HG02970 (cell line): ENCODE data around the gene COL15A1.

Source experiments
- ATAC-seq: cut with Tn5 transposase; IDR thresholded peaks from one replicate; pipeline ENCODE4 v1.9.1; 2021; ENCODE audit warnings: mild to moderate bottlenecking, moderate library complexity, moderate number of reproducible peaks; ENCODE audit not compliant: unreplicated experiment, low FRiP score

Gene COL15A1

DNA sequence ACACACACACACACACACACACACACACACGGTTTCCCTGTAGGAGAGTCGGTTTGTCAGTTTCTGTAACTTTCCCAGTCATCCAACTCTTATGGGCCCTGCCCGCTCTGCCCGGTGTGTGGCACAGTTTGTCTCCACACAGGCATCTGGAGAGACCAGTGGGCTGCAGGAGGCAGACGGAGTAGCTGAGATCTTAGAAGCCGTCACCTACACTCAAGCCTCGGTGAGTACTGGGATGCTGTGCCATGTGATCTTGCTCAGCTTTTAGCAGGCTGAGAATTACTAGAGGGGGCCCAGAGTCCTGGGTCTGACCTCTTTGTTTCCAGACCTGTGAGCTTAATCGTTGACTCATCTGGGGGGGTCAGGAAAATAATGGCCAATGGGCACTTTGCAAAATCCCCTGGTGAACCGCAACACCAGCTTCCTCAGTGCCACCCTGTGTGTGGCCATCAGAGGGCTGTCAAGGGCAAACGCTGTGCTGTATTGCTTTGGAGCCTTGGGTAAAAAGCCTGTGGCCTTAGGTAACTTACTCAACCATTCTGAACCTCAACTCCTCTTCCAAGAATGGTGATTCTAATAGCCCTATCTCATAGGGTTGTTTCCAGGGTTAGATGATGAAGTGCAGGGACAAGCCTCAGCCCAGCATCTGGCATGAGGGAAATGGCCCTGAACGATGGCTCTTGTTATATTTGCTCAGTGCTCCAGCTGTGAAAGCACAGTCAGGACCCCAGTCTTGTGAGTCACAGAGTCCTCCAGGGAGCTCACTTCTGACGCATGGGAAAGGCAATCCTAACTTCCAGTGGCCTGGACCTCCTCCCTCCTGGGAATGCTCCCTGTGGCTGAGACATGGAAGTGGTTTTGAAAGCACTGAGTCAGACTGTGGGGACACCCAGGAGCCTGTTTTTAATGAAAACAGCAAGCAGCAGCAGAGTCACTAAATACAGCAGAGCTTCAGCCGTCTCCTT, 45.6 kb downstream of the COL15A1 start:
- ATAC-seq: no peak

DNA sequence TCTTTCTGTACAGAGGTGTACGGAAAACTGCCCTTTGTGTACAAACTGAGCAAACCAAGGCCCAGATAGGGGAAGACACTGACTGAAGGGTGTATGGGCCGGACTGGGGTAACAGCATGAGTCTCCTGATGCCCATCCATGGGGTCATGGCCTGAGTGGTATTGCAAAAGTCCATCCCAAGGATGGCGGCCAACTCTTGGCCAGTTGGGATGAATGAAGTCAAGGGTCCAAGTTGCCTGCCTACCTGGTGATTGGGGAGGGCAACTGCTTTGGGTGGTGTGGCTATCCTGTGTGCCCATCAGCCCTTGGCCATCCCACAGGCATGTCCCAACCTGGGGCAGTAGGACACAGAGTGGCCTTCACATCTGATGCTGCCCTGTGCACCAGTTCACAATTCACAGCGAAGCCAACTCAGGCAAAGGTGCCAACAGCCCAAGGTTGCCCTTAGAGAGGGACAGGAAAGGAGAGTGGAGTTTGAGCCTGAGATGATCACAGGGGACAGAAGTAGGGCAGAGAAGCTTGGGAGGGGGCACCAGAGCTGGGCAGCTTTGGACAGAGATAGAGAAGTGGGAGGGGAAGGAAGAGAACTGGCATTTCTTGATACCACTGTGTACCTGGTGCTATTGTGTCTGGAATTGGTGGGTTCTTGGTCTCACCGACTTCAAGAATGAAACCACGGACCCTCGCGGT, 46.6 kb downstream of the COL15A1 start:
- no peak for ATAC-seq

DNA sequence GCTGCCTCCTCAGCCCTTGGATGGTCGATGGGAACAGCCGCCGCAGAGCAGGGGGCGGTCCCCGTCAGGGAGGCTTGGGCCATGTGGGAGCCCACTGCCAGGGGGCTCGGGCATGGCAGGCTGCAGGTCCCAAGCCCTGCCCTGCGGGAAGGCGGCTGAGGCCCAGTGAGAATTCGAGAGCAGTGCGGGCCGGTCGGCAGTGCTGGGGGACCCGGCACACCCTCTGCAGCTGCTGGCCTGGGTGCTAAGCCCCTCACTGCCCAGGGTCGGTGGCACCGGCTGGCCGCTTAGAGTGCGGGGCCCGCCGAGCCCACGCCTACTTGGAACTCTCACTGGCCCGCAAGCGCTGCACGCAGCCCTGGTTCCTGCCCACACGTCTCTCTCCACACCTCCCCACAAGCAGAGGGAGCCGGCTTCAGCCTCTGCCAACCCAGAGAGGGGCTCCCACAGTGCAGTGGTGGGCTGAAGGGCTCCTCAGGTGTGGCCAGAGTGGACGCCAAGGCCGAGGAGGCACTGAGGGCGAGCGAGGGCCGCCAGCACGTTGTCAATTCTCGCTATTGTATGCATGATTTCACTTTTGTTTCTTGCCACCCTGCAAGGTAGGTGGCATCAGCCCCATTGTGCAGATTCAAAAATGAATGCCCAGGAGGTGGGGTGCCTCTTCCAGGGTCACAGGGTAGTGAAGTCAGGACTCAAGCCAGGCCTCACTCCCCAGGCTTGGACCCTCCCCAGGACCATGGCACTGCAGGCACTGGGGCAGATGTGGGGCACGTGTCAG, 48.6 kb downstream of the COL15A1 start:
- no peak for ATAC-seq

DNA sequence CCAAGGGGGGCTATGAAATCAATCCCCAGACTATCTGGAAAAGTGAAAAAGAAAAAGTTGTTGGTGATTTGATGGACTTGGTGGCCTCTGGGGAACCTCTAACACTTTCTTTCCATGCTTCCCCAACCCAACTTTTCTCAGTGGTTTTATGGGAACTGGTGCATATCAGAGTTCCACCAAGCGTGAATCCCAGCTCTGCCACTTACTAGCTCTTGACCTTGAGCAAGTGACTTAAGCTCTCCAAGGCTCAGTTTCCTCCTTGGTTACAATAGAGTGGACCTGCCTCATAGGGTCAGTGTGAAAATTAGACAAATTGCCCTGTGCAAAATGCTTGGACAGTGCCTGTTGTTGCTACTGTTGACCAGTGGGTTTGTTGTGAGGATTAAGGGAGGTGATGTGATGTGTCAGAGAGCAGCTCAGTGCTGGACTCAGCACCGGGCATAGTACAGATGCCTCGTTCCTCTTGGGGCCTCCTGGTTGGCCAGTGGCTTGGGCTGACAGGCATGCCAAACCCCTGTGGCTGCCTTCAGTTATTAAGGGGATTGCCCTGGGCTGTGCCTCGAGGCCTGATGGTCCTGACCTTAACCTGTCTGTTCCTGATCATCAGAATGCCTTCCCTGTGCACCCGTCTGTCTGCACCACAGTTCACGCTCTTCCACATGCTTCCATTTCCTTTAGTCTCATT, 49.3 kb downstream of the COL15A1 start:
- no peak for ATAC-seq

DNA sequence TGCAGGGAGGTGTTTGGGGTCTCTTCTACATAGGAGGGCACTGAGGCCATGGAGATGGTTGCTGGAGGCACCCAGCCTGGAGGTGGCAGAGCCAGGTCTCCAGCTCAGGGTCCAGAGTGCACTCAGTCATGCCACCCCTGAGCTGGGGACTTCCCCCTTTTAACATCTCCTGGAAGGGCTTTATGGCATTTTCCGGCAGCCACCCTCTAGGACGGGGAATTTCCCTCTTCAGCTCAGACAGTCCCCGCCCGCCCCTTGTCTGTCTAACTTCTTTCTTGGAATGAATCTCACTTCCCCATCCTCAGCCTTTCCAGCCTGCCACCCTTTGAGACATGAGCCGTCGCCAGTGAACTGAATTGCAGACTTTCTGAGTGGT, 49.9 kb downstream of the COL15A1 start:
- ATAC-seq: no peak

DNA sequence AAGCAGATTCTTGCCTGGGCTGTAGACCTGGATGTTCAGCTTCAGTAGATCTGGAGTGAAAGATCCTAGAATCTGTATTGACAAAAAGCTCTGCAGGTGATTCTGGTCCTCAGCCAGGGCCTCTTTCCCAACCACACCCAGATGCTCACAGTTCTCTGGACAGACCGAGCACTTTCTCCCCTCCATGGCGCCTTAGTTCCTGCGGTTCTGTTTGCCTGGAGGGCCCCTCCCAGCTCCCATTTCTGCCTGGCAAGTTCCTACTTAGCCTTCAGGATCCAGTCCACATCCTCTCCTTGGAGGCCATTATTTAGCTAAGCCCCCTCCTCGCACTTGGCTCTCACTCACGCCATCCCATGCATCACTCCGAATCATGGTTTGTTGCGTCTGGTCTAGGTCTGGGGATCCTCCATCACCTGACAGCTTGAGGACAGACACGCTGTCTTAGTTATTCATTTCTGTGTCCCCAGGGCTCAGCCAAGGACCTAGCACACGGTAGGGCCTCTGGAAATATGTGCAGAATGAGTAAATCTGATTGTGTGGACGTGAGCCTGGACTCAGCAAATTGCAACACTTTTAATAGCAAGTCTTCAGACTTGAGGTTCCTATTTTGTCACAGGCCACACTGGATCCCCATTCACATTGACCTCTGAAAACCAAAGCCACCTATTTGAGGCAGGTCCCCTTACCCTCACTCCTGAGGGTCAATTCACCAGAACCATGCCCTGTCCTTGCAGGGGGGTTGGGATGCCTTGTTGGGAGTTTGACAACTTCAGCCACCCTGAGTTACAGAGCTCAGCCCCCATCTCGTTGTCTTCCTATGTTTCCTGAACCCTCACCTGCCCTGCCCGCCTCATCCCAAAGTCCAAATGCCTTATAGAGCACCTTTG, 50.7 kb downstream of the COL15A1 start:
- no peak for ATAC-seq

DNA sequence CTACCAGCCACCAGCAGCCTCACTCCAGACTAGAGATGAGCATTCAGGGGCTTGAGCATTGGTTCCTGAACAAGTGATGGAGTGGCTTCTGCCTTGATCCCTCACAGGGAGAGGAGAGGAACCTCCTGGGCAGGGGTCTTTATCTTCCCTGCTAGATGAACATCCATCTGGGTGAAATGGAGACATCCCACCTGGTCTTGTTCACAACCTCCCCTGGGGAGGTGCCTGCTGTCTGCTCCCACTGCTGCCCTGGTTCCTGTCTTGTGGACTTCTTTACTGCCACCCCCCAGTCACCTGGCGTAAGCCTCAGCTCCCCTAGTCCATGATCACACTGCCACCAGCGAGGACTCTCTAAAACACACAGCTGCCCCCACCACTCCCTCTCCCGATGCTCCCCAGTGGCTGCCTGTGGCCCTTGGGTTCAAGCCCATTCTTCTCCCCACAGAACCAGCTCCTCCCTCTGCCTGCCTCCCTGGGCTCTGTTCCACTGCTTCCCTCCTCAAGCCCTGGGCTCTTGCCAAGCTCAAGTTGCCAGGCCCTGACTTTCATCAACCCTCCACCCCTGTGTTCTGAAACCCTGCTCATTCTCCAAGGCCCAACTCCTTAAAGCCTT, 51.5 kb downstream of the COL15A1 start:
- no peak for ATAC-seq

DNA sequence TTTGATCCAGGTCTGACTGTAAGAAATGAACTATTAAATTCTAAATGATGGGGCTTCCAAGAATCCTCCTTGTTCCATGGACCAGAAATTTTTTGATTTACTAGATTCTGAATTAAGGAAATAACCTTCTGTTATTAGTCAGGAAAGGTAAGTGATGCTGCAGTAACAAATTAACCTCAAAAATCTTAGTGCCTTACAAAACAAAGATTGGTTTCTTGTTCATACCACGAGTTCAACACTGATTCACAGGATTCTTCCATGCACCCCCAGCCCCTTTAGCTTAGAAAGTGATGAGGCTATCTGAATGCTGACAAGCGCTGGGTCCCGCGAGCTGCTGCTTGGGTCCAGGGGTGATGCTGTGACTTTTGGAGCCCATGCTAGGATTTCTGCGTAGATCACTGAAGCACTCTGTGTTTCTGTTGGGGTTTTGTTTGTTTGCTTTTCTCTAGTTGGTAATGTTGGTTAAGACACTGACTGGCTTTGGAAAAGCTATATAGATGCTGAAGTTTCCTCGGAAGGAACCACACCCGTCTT, 52.3 kb downstream of the COL15A1 start:
- ATAC-seq: no peak

DNA sequence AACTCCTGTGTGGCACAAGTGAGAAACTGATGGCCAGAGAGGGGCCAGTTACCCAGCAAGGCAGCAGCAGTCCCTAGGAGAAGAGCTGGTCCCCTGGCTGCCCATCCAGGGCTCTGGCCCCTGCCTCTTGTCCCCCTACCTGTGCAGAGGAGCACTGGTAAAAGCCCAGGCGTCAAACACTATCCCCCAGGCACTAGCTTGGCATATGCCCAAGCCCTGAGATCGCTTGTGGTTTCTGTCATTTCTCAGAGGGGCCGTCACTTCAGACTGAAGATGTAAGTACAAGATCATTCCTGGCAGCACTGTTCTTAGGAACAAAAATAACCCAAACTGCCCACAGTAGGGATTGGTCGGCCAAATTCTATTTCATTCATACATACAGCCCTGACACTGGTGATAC, 53.9 kb downstream of the COL15A1 start:
- ATAC-seq: no peak

DNA sequence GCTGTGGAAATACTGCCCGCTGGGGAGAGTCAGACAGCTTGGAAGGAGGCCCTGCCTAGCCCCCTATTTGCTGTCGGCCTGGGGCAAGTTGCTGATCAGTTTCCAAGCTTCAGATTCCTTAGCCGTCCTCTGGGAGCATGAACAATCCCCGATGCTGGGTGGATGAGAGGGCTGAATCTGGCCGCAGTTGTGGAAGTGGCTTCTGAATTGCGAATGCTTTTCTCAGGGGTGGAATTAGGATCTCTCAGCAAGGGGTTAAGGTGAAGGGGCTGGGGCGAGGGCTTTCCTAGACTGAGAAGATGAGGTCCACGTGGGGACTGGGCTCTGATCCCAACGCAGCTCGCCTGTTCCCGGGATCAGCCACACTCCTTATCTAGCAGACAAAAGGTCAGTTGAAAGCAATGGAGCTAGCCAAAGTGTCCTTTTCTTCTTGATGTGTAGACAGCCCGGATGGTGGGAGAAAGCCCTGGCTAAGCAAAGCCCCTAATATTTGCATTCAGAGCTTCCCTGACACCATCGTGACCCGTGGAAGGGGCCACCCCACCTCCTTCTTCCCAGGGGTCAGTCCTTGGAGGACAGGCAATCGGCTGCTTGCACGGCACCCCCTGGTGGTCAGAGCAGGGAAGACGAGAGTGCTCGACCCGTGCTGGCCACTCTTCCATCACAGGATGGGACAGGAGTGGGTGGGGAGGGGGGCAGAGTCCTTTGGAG, 54.9 kb downstream of the COL15A1 start:
- no peak for ATAC-seq

DNA sequence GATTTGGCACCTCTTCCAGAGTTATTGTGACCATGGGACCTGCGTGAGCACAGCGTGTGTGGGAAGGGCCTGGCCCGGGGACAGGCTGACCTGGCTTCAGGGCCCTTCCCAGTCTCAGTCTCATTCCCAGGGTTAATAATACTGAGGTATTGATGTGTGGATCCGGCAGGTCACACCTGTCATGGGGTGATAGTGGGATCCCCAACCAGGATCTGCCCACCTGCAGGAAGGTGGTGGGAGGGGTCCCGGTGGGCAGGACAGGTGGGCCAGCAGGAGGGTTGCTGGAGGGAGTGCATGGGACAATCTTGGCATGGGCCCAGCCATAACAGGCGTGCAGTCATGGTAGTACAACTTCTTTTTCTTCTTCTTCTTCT, 55.4 kb downstream of the COL15A1 start:
- no peak for ATAC-seq

DNA sequence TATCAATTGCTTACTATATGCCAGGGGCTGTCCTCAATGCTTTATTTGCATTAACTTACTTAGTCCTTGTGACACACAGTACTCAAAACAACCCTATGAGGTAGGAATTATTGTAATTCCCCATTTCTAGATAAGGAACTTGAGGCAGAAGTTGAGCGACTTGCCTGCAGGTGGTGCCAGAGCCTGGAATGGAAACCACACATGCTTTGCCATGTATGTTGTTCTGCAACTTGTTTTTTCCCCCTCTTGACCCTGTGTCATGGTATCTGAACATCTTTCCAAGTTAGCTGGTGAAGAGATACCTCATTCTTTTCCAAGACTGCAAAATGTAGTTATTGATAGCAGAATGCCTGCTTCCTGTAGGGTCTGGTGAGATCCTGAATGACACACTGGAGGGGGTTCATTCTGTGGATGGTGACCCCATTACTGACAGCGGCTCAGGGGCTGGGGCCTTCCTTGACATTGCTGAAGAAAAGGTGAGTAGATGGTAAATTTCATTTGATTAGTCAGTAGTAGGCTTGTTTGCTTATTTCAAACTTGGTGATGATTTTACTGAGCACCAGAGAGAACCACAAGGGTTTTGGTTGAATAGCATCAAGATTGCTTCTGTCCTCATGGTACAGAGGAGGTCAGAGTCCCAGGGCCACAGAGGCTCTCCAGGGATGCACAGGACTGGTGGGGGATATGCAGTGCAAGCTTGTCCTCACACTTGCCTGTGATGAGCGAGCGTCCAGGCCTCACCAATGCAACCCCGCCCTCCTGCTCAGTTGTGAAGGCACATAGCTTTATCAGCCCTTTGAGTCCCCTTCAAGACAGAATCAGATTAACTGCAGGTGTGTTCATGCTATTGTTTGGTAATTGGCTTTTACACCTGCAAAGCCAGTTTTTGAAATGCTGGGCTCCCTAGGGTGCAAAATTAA, 57.0 kb downstream of the COL15A1 start:
- no peak for ATAC-seq

DNA sequence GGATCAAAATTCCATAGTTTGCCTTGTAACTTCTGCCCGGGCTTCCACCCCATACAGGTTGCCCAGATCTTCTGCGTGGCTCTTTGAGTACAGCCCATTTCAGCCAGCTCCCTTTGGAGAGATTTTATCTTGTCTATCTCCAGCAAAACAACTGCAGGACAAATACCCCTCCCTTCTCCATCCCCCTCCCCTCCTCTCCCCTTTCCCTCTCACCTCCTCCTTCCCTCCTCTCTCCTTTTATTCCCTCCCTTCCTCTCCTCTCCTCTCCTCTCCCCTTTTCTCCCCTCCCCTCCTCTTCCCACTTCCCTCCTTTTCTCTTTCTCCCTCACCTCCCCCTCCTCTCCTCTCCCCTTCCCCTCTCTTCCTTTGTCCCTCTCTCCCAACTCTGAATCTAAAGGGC, 58.2 kb downstream of the COL15A1 start:
- ATAC-seq: no peak

DNA sequence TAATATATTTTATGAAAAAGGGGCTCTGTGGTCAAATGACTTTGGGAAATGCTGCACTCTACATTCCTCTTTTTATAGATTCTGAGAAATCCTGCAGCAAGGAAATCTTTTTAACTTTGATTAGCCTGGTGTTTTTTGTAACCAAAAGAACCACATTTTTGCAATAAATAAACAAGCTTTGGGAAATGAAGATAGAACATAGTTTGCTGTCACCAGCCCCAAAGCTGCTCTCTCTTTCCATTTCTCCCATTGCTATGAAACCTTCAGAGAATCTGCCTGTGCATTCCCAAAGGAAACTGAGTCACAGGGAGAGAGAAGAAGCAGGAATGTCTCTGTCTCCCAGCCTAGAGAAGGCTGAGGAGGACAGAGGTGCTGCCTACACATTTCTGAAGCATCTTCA, 59.0 kb downstream of the COL15A1 start:
- ATAC-seq: no peak

DNA sequence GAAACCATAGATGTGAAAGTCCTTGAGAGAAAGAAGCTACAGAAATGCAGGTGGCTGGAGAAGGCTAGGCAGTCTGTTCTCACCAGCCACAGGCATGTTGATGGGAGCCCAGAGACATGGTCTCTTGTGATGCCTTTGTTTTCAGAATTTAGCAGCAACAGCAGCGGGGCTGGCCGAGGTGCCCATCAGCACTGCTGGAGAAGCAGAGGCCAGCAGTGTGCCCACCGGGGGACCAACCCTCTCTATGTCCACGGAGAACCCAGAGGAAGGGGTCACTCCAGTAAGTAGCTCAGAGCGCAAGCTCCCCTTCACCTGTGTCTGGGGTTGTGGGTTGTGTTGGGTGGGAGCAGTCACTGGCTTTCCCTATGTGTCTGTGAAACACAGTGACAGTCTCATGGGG, 59.6 kb downstream of the COL15A1 start:
- ATAC-seq: no peak

DNA sequence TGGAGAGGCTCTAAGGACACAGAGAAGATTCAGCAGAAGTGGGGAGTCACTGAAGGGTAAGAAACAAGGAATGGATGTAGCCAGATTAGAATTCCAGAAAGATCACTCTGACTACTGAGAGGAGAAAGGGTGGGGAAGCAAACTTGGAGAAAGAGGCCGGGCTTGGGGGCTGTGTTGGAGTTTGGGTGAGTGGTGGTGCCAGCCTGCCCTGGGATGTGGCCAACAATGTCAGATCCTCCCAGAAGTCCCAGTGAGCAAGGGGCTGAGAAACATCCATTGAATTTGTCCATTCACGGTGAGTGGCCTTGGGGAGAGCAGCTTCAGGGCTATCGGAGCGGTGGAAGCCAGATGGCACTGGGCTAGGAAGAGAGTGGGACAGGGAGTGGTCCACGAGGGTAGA, 60.4 kb downstream of the COL15A1 start:
- no peak for ATAC-seq

DNA sequence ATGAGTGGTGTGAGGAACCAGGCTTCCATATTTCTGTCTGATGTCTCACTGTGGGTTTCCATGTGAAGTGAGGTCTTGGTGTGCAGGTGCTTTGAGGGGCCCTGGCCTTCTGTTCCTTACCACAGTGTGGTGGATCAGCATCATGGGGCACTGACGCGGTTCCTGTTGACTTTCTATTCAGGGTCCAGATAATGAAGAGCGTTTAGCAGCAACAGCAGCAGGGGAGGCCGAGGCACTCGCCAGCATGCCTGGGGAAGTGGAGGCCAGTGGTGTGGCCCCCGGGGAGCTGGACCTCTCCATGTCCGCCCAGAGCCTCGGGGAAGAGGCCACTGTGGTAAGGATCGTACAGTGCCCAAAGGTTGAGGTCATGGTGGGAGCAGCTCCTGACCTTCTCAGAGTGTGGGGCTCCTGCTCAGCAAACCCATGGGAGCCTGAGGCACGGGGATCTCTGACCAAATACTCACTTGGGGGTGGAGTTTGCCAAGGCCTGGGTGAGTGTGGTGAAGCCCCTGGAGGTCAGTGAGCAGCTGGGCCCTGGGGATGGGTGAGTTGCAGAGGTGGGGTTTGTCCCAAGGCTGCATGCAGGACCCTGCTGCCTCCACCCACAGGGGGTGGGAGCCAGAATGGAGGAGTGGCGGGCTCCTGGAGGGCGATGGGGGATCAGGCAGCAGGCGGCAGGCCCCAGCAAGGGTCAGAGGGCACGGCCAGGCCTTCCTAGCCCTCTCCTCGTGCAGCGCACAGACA, 61.2 kb downstream of the COL15A1 start:
- ATAC-seq: no peak
